ENCODE data around the gene CARD14. TPM values are rescaled to one million over a fixed set of nuclear protein-coding genes. Genes with fewer than 3 reads are reported as not detected.
A peak's percentile ranks its signal among the peaks of the same experiment; 100 is the strongest.
"Not testable (repeated sequence)": the region's sequence is repeated elsewhere in the genome, so short reads cannot be mapped to it uniquely, and the experiment has no call there.

The CARD14 gene
- polyA plus RNA-seq, 3 donors: 0.11 to 0.27 (median 0.16) TPM

GRCh38 chr17:80243526-80244433 lies 74.0 kb downstream of the CARD14 start:
- Histone ChIP-seq H4K20me1 (ENCODE audit: insufficient read depth, low read length) (no peaks in the 10 kb centered on the region), H3K4me1 (ENCODE audit: control insufficient read depth in 1 of 2, insufficient read depth in 2 of 2, low read length in 2 of 2) (no peaks in the 10 kb centered on the region), H3K79me2 (ENCODE audit: insufficient read depth, low read length) (no peaks in the 10 kb centered on the region), H3K9ac (ENCODE audit: insufficient read depth, low read length, poor library complexity, severe bottlenecking) (no peak overlapping the region), H3K36me3 (replicated peaks in 1 of 2; ENCODE audit: control insufficient read depth in 1 of 2, insufficient read depth in 2 of 2, low read length in 2 of 2) (no peaks in the 10 kb centered on the region), H3K9me3 (replicated peaks in 1 of 2; ENCODE audit: control insufficient read depth in 1 of 2, insufficient read depth in 1 of 2, low read length in 2 of 2) (no peaks in the 10 kb centered on the region), H3K4me2 (replicated peaks; ENCODE audit: extremely low read depth, low read length, poor library complexity, severe bottlenecking) (no peak overlapping the region), H3K4me3 (replicated peaks in 1 of 3; ENCODE audit: low read depth in 2 of 3, low read length in 3 of 3) (no peak overlapping the region), H2AFZ (ENCODE audit: insufficient read depth, low read depth, low read length, poor library complexity, severe bottlenecking) (no peak overlapping the region), H3K27ac (ENCODE audit: low read depth in 1 of 2, low read length in 2 of 2) (no peak overlapping the region), H3K27me3 (ENCODE audit: control insufficient read depth in 2 of 2, insufficient read depth in 2 of 2, low read length in 2 of 2) (no peaks in the 10 kb centered on the region)
- Mint-ChIP-seq H3K4me1 (no peaks in the 10 kb centered on the region), H3K27me3 (ENCODE audit: low read depth in 3 of 3) (peaks cover 3 to 10% (median 10%) of the 10 kb centered on the region in 3 donors), H3K36me3 (peaks cover 8 to 23% of the 10 kb centered on the region in 2 donors), H3K9me3 (peaks cover 0 to 2% (median 0%) of the 10 kb centered on the region in 7 donors), H3K27ac (peak overlapping the region in 1 of 7 donors; percentile 5), H3K4me3 (no peak overlapping the region)
- intact Hi-C loops (cut with micrococcal nuclease): no loop called here
- TF ChIP-seq CTCF (IDR thresholded peaks at IDR 0.05): no peak
- 96% methylated on average over 24 of the region's 26 CpGs for WGBS (ENCODE audit: insufficient coverage)
- DNase-seq: no peak

- H3K27me3 Mint-ChIP-seq (ENCODE audit: low read depth in 3 of 3); H3K79me2 ChIP-seq (ENCODE audit: insufficient read depth, low read length); H3K4me3 Mint-ChIP-seq; H3K9ac ChIP-seq (ENCODE audit: insufficient read depth, low read length, poor library complexity, severe bottlenecking); H3K27me3 ChIP-seq (ENCODE audit: control insufficient read depth in 2 of 2, insufficient read depth in 2 of 2, low read length in 2 of 2); H3K4me3 ChIP-seq (replicated peaks in 1 of 3; ENCODE audit: low read depth in 2 of 3, low read length in 3 of 3); DNase-seq; H3K4me1 ChIP-seq (ENCODE audit: control insufficient read depth in 1 of 2, insufficient read depth in 2 of 2, low read length in 2 of 2); intact Hi-C loops (cut with micrococcal nuclease); H3K9me3 ChIP-seq (replicated peaks in 1 of 2; ENCODE audit: control insufficient read depth in 1 of 2, insufficient read depth in 1 of 2, low read length in 2 of 2); H3K4me2 ChIP-seq (replicated peaks; ENCODE audit: extremely low read depth, low read length, poor library complexity, severe bottlenecking); H2AFZ ChIP-seq (ENCODE audit: insufficient read depth, low read depth, low read length, poor library complexity, severe bottlenecking); H3K4me1 Mint-ChIP-seq; H4K20me1 ChIP-seq (ENCODE audit: insufficient read depth, low read length); H3K27ac ChIP-seq (ENCODE audit: low read depth in 1 of 2, low read length in 2 of 2); H3K9me3 Mint-ChIP-seq; H3K36me3 ChIP-seq (replicated peaks in 1 of 2; ENCODE audit: control insufficient read depth in 1 of 2, insufficient read depth in 2 of 2, low read length in 2 of 2): not testable (repeated sequence)
- H3K36me3 Mint-ChIP-seq: peaks cover 8 to 23% of the 10 kb centered on the region in 2 donors
- H3K27ac Mint-ChIP-seq: peak overlapping the region in 1 of 7 donors; percentile 50
- 94% methylated on average over 6 of the region's 6 CpGs for WGBS (ENCODE audit: insufficient coverage)
Observed at GRCh38 chr17:80244448-80244847, 74.6 kb downstream of the CARD14 start.
